ENCODE data around the gene SWAP70. TPM values are rescaled to one million over a fixed set of nuclear protein-coding genes. Genes with fewer than 3 reads are reported as not detected.

The SWAP70 gene
- total and polyA plus RNA-seq, 2 of the 13 experiments (the other 11 are each of a cell fraction or from before 2014, with no cell fraction given) = 4.6 to 8.7 TPM

GRCh38 chr11:9747828-9748227 is 84.0 kb downstream of the SWAP70 start:
- in situ Hi-C loops (cut with HindIII; ENCODE audit: extremely low pct_ligation_motif_present, low pct_unique_long_range_greater_than_20kb) = loop anchor here (5.0 kb wide), 1 partner anchor 136 kb away; no protein-coding TSS in a partner anchor
- ATAC-seq = no peak
- Histone ChIP-seq H3K9me3 (ENCODE audit: low read length) (no peaks in the 10 kb centered on the region), H3K27ac (ENCODE audit: extremely low read length, insufficient read depth, low read length) (no peak overlapping the region), H3K79me2 (ENCODE audit: insufficient read depth, low read length) (no peaks in the 10 kb centered on the region), H3K27me3 (ENCODE audit: control insufficient read depth in 1 of 2, insufficient read depth in 2 of 2, low read length in 2 of 2) (no peaks in the 10 kb centered on the region), H3K4me2 (ENCODE audit: low read depth, low read length) (no peak overlapping the region), H2AFZ (ENCODE audit: low read length) (no peak overlapping the region), H3K4me3 (replicated peaks in 1 of 3; ENCODE audit: insufficient read depth in 1 of 3, low read depth in 2 of 3, low read length in 3 of 3) (no peak overlapping the region), H3K36me3 (replicated peaks in 1 of 2; ENCODE audit: control insufficient read depth in 1 of 2, insufficient read depth in 2 of 2, low read length in 2 of 2) (peaks cover 4 to 7% of the 10 kb centered on the region in 2 experiments; a peak in 1 of 5 replicates), H3K4me1 (ENCODE audit: insufficient read depth, low read length) (peaks cover 10% of the 10 kb centered on the region), H4K20me1 (ENCODE audit: insufficient read depth, low read length) (no peaks in the 10 kb centered on the region), H3K9ac (ENCODE audit: insufficient read depth, low read depth, low read length) (no peak overlapping the region)
- TF ChIP-seq NFKB2 (CRISPR knock-in tag; IDR thresholded peaks at IDR 0.05; ENCODE audit: borderline replicate concordance) (no peak), SMYD3 (CRISPR knock-in tag; IDR thresholded peaks at IDR 0.05) (no peak), ZNF616 (CRISPR knock-in tag; IDR thresholded peaks at IDR 0.05; ENCODE audit: low read depth) (no peak), ARID2 (CRISPR knock-in tag; IDR thresholded peaks at IDR 0.05; ENCODE audit: borderline replicate concordance) (no peak), ZSCAN20 (CRISPR knock-in tag; IDR thresholded peaks at IDR 0.05; ENCODE audit: borderline replicate concordance) (no peak), HNF1B (CRISPR knock-in tag; IDR thresholded peaks at IDR 0.05) (no peak), HOXA5 (CRISPR knock-in tag; IDR thresholded peaks at IDR 0.05) (no peak), MAF1 (CRISPR knock-in tag; IDR thresholded peaks at IDR 0.05; ENCODE audit: borderline replicate concordance) (no peak), GMEB2 (CRISPR knock-in tag; IDR thresholded peaks at IDR 0.05; ENCODE audit: low read depth) (no peak)
- no peak for DNase-seq (ENCODE audit: low spot score)
- no peak for FAIRE-seq
- intact Hi-C loops (cut with micrococcal nuclease; ENCODE audit: unreplicated experiment) = loop anchor here (1.0 kb wide), 2 partner anchors 130 to 134 kb away; no protein-coding TSS in a partner anchor
- ChIA-PET POLR2A (interaction anchor here (1.0 kb wide), 1 partner anchor 10 kb away, joined by 3 read pairs; no protein-coding TSS in a partner anchor), CTCF (ENCODE audit: low intra/inter-chr PET ratio, low total read pairs) (interaction anchor here (3.1 kb wide), 1 partner anchor 134 kb away, joined by 21 read pairs; no protein-coding TSS in a partner anchor)
- BruUV-seq (replicated peaks) = no TSS peak
- 97% methylated on average over 5 of the region's 5 CpGs for WGBS (ENCODE audit: low lambda C conversion rate)
